Measurements from ENCODE around the gene SH3BGR.

SH3BGR gene

GRCh38 chr21:39518055-39518846 lies 66.5 kb downstream of the SH3BGR start:
- Mint-ChIP-seq H3K4me1 (ENCODE audit: low read depth) (peaks cover 4% of the 10 kb centered on the region), H3K4me3 (no peak overlapping the region), H3K27me3 (peaks cover 3% of the 10 kb centered on the region), H3K36me3 (ENCODE audit: low read depth) (no peaks in the 10 kb centered on the region), H3K27ac (no peak overlapping the region), H3K9me3 (no peaks in the 10 kb centered on the region)
- DNase-seq, result peak; percentile 42

- H3K27me3 Mint-ChIP-seq, result peaks cover 3% of the 10 kb centered on the region
- DNase-seq, result no peak
- H3K9me3 Mint-ChIP-seq, result no peaks in the 10 kb centered on the region
- no peak overlapping the region for H3K4me3 Mint-ChIP-seq
- no peak overlapping the region for H3K27ac Mint-ChIP-seq
- H3K36me3 Mint-ChIP-seq (ENCODE audit: low read depth), result no peaks in the 10 kb centered on the region
- peaks cover 4% of the 10 kb centered on the region for H3K4me1 Mint-ChIP-seq (ENCODE audit: low read depth)
Observed at GRCh38 chr21:39518847-39519210, 67.1 kb downstream of the SH3BGR start.

- H3K27ac Mint-ChIP-seq, result no peak overlapping the region
- H3K4me3 Mint-ChIP-seq, result no peak overlapping the region
- peaks cover 3% of the 10 kb centered on the region for H3K27me3 Mint-ChIP-seq
- no peak for DNase-seq
- H3K4me1 Mint-ChIP-seq (ENCODE audit: low read depth), result peaks cover 4% of the 10 kb centered on the region
- H3K9me3 Mint-ChIP-seq, result no peaks in the 10 kb centered on the region
- H3K36me3 Mint-ChIP-seq (ENCODE audit: low read depth), result no peaks in the 10 kb centered on the region
Observed at GRCh38 chr21:39519835-39520234, 68.1 kb downstream of the SH3BGR start.

GRCh38 chr21:39523399-39523798 lies 71.6 kb downstream of the SH3BGR start:
- H3K4me1 Mint-ChIP-seq (ENCODE audit: low read depth), result peaks cover 5% of the 10 kb centered on the region
- no peak overlapping the region for H3K4me3 Mint-ChIP-seq
- peaks cover 11% of the 10 kb centered on the region for H3K27me3 Mint-ChIP-seq
- H3K9me3 Mint-ChIP-seq, result no peaks in the 10 kb centered on the region
- H3K36me3 Mint-ChIP-seq (ENCODE audit: low read depth), result no peaks in the 10 kb centered on the region
- DNase-seq, result no peak
- no peak overlapping the region for H3K27ac Mint-ChIP-seq

- DNase-seq, result no peak
- Mint-ChIP-seq H3K36me3 (ENCODE audit: low read depth) (no peaks in the 10 kb centered on the region), H3K4me1 (ENCODE audit: low read depth) (peaks cover 5% of the 10 kb centered on the region), H3K9me3 (no peaks in the 10 kb centered on the region), H3K27me3 (peaks cover 11% of the 10 kb centered on the region), H3K27ac (no peak overlapping the region), H3K4me3 (no peak overlapping the region)
Observed at GRCh38 chr21:39523915-39524314, 72.1 kb downstream of the SH3BGR start.

- Mint-ChIP-seq H3K4me3 (no peak overlapping the region), H3K27me3 (peaks cover 15% of the 10 kb centered on the region)
- DNase-seq, result no peak
Observed at GRCh38 chr21:39525129-39525528, 73.4 kb downstream of the SH3BGR start.

GRCh38 chr21:39525601-39526000 lies 73.8 kb downstream of the SH3BGR start:
- no peak overlapping the region for H3K27ac Mint-ChIP-seq
- no peak for DNase-seq
- H3K9me3 Mint-ChIP-seq, result no peaks in the 10 kb centered on the region
- H3K36me3 Mint-ChIP-seq (ENCODE audit: low read depth), result no peaks in the 10 kb centered on the region
- H3K4me3 Mint-ChIP-seq, result no peak overlapping the region
- H3K27me3 Mint-ChIP-seq, result peaks cover 15% of the 10 kb centered on the region
- H3K4me1 Mint-ChIP-seq (ENCODE audit: low read depth), result peaks cover 5% of the 10 kb centered on the region

More at GRCh38 chr21:39525129-39525528, 73.4 kb downstream of the SH3BGR start:
- Mint-ChIP-seq H3K36me3 (ENCODE audit: low read depth) (no peaks in the 10 kb centered on the region), H3K9me3 (no peaks in the 10 kb centered on the region), H3K27ac (no peak overlapping the region), H3K4me1 (ENCODE audit: low read depth) (peaks cover 5% of the 10 kb centered on the region)

GRCh38 chr21:39527067-39527595 lies 75.4 kb downstream of the SH3BGR start:
- no peak overlapping the region for H3K27ac Mint-ChIP-seq
- no peak for DNase-seq
- no peak overlapping the region for H3K4me3 Mint-ChIP-seq
- peaks cover 5% of the 10 kb centered on the region for H3K4me1 Mint-ChIP-seq (ENCODE audit: low read depth)
- H3K36me3 Mint-ChIP-seq (ENCODE audit: low read depth), result no peaks in the 10 kb centered on the region
- H3K27me3 Mint-ChIP-seq, result peaks cover 18% of the 10 kb centered on the region
- no peaks in the 10 kb centered on the region for H3K9me3 Mint-ChIP-seq

- H3K27me3 Mint-ChIP-seq, result peaks cover 18% of the 10 kb centered on the region
- H3K4me3 Mint-ChIP-seq, result no peak overlapping the region
- no peak for DNase-seq
- no peaks in the 10 kb centered on the region for H3K36me3 Mint-ChIP-seq (ENCODE audit: low read depth)
- H3K27ac Mint-ChIP-seq, result no peak overlapping the region
- H3K4me1 Mint-ChIP-seq (ENCODE audit: low read depth), result peaks cover 5% of the 10 kb centered on the region
- H3K9me3 Mint-ChIP-seq, result no peaks in the 10 kb centered on the region
Observed at GRCh38 chr21:39527664-39528381, 76.1 kb downstream of the SH3BGR start.

GRCh38 chr21:39529026-39529425 lies 77.3 kb downstream of the SH3BGR start:
- DNase-seq, result no peak
- no peaks in the 10 kb centered on the region for H3K36me3 Mint-ChIP-seq (ENCODE audit: low read depth)
- peaks cover 5% of the 10 kb centered on the region for H3K4me1 Mint-ChIP-seq (ENCODE audit: low read depth)
- H3K27me3 Mint-ChIP-seq, result peaks cover 18% of the 10 kb centered on the region
- H3K9me3 Mint-ChIP-seq, result no peaks in the 10 kb centered on the region
- no peak overlapping the region for H3K27ac Mint-ChIP-seq
- H3K4me3 Mint-ChIP-seq, result no peak overlapping the region

- H3K4me1 Mint-ChIP-seq (ENCODE audit: low read depth), result peaks cover 5% of the 10 kb centered on the region
- H3K4me3 Mint-ChIP-seq, result no peak overlapping the region
- H3K27me3 Mint-ChIP-seq, result peaks cover 20% of the 10 kb centered on the region
- no peaks in the 10 kb centered on the region for H3K36me3 Mint-ChIP-seq (ENCODE audit: low read depth)
- H3K9me3 Mint-ChIP-seq, result no peaks in the 10 kb centered on the region
- H3K27ac Mint-ChIP-seq, result no peak overlapping the region
- DNase-seq, result no peak
Observed at GRCh38 chr21:39531064-39531463, 79.3 kb downstream of the SH3BGR start.

GRCh38 chr21:39531840-39532239 lies 80.1 kb downstream of the SH3BGR start:
- peaks cover 22% of the 10 kb centered on the region for H3K27me3 Mint-ChIP-seq
- H3K9me3 Mint-ChIP-seq, result no peaks in the 10 kb centered on the region
- no peak overlapping the region for H3K4me3 Mint-ChIP-seq
- peaks cover 5% of the 10 kb centered on the region for H3K4me1 Mint-ChIP-seq (ENCODE audit: low read depth)
- H3K36me3 Mint-ChIP-seq (ENCODE audit: low read depth), result no peaks in the 10 kb centered on the region
- no peak overlapping the region for H3K27ac Mint-ChIP-seq
- no peak for DNase-seq

- no peaks in the 10 kb centered on the region for H3K36me3 Mint-ChIP-seq (ENCODE audit: low read depth)
- DNase-seq, result no peak
- peaks cover 14% of the 10 kb centered on the region for H3K27me3 Mint-ChIP-seq
- no peaks in the 10 kb centered on the region for H3K4me1 Mint-ChIP-seq (ENCODE audit: low read depth)
- H3K9me3 Mint-ChIP-seq, result no peaks in the 10 kb centered on the region
- H3K27ac Mint-ChIP-seq, result no peak overlapping the region
- no peak overlapping the region for H3K4me3 Mint-ChIP-seq
Observed at GRCh38 chr21:39533545-39534380, 82.0 kb downstream of the SH3BGR start.

- Mint-ChIP-seq H3K9me3 (no peaks in the 10 kb centered on the region), H3K4me3 (no peak overlapping the region), H3K27me3 (peaks cover 13% of the 10 kb centered on the region), H3K36me3 (ENCODE audit: low read depth) (no peaks in the 10 kb centered on the region), H3K4me1 (ENCODE audit: low read depth) (no peaks in the 10 kb centered on the region), H3K27ac (no peak overlapping the region)
- no peak for DNase-seq
Observed at GRCh38 chr21:39535646-39536437, 84.1 kb downstream of the SH3BGR start.

Data from activated T-cell treated with anti-CD3 and anti-CD28 coated beads, Interleukin-2, amount 50 U/mL, for 24 hours (primary cell).